CD4-positive, alpha-beta T cell (primary cell): Measurements from ENCODE around the gene PDE5A. TPM values are rescaled to one million over a fixed set of nuclear protein-coding genes. Genes with fewer than 3 reads are reported as not detected.

ENCODE experiments used
- ATAC-seq: fragments of 200-7000 bp; cut with Tn5 transposase; one replicate; pipeline ENCODE4 v1.10.0; 2022; ENCODE audit warnings: mild to moderate bottlenecking; ENCODE audit not compliant: poor library complexity
- CTCF ChIA-PET: fragments of 350-600 bp; sonication (Branson Sonifier 250); formaldehyde crosslinking; loops from one replicate; lab custom pipeline; 2021; ENCODE audit warnings: antibody characterized with exemption, inconsistent platforms; lab: Charles Lee
- POLR2A ChIA-PET: fragments of 350-600 bp; sonication (Branson Sonifier 250); formaldehyde crosslinking; loops from one replicate; lab custom pipeline; 2021; ENCODE audit warnings: antibody characterized with exemption, inconsistent platforms; lab: Charles Lee
- DNase-seq, 14 experiments: peaks; one replicate each; pipeline ENCODE4 v3.0.0-alpha.2; 2013 to 2020; ENCODE audit warnings: mixed read lengths in 2 of 14
- H3K27ac ChIP-seq, 2 donors: one replicate each; pipeline versions ENCODE4 v1.5.1 to v1.7.0; 2013; ENCODE audit warnings: low read length in 2 of 2, low read depth in 1 of 2, mild to moderate bottlenecking in 1 of 2
- H3K27me3 ChIP-seq, 2 experiments: 1 replicate in 1 of 2; 2 replicates in 1 of 2; pipeline versions ENCODE4 v1.6.1 to v1.7.0; 2013; ENCODE audit warnings: low read length in 2 of 2, control low read depth in 1 of 2, mild to moderate bottlenecking in 1 of 2, moderate library complexity in 1 of 2; ENCODE audit not compliant: insufficient read depth in 2 of 2, control insufficient read depth in 1 of 2
- H3K36me3 ChIP-seq: one replicate; pipeline ENCODE4 v1.6.1; 2013; ENCODE audit warnings: low read length, control low read depth; ENCODE audit not compliant: insufficient read depth
- H3K4me1 ChIP-seq: one replicate; pipeline ENCODE4 v1.6.1; 2013; ENCODE audit warnings: low read length, control low read depth; ENCODE audit not compliant: insufficient read depth
- H3K4me3 ChIP-seq: one replicate; pipeline ENCODE4 v1.5.1; 2013; ENCODE audit warnings: mild to moderate bottlenecking, low read length, moderate library complexity
- H3K9me3 ChIP-seq, 2 experiments: 1 replicate in 1 of 2; 2 replicates in 1 of 2; pipeline versions ENCODE4 v1.6.1 to v1.7.0; 2013; ENCODE audit warnings: low read length in 2 of 2, mild to moderate bottlenecking in 2 of 2, control low read depth in 1 of 2, moderate library complexity in 1 of 2; ENCODE audit not compliant: control insufficient read depth in 1 of 2, insufficient read depth in 1 of 2
- H3K27ac Mint-ChIP-seq: one replicate; pipeline ENCODE4 v1.8.0; 2020; ENCODE audit warnings: mixed read lengths
- H3K27me3 Mint-ChIP-seq: one replicate; pipeline ENCODE4 v1.8.0; 2021; ENCODE audit warnings: mixed read lengths
- H3K36me3 Mint-ChIP-seq: one replicate; pipeline ENCODE4 v1.8.0; 2021; ENCODE audit warnings: low read depth, mixed read lengths
- H3K4me1 Mint-ChIP-seq: one replicate; pipeline ENCODE4 v1.8.0; 2021; ENCODE audit warnings: low read depth, mixed read lengths
- H3K4me3 Mint-ChIP-seq: one replicate; pipeline ENCODE4 v1.8.0; 2020; ENCODE audit warnings: mild to moderate bottlenecking, mixed read lengths
- H3K9me3 Mint-ChIP-seq: one replicate; pipeline ENCODE4 v1.8.0; 2020; ENCODE audit warnings: mixed read lengths
- intact Hi-C, 2 experiments: fragments of 100-400 bp; cut with DNase I in 1 of 2; cut with micrococcal nuclease in 1 of 2; formaldehyde crosslinking; loops; one replicate each; pipeline versions ENCODE4 v1.15.1 to v1.9.0; 2023 to 2025; cut with DNase I, micrococcal nuclease
- total RNA-seq, 174 experiments: library from RNA in 2 of 174; stranded (reverse) in 2 of 174; gene quantifications; one replicate each; pipeline ENCODE4 v1.2.3 and lab custom pipeline; 2021 to 2026
- TF ChIP-seq, protein P1 (sequence below): fragments of 200-600 bp; IDR thresholded peaks from one replicate; pipeline ENCODE4 v1.8.0; 2022; ENCODE audit warnings: antibody characterized with exemption, mild to moderate bottlenecking

PDE5A gene
- total RNA-seq, 2 experiments from 2014 or later, result 0.11 to 0.56 TPM

DNA sequence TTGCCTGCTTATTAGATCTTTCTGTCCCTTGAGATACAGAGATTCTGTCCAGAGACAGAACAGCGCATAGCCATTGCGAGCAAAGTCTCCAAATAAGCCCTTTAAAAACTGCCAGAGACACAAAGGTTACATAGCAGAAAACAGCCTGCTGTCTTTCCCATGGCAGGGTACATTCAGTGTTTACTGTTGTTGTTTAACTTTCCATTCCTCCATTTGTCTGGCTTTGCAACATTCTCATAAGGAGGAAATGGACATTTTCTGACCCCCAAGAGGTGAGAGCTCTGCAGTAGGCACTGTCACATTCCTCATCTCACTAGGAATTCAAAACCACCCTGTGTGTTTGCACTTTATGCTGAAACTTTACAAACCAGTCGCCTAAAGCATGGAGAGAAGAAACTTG lies 48.3 kb downstream of the PDE5A start:
- no peak for DNase-seq
- ATAC-seq, result no peak
- H3K4me1 Mint-ChIP-seq, result no peaks in the 10 kb centered on the region
- no peak overlapping the region for H3K27ac Mint-ChIP-seq
- no peak overlapping the region for H3K4me3 ChIP-seq
- no peak overlapping the region for H3K4me3 Mint-ChIP-seq
- peaks cover 4% of the 10 kb centered on the region for H3K9me3 Mint-ChIP-seq
- intact Hi-C loops, result no loop called here
- H3K4me1 ChIP-seq, result no peaks in the 10 kb centered on the region
- TF ChIP-seq, protein P1, sequence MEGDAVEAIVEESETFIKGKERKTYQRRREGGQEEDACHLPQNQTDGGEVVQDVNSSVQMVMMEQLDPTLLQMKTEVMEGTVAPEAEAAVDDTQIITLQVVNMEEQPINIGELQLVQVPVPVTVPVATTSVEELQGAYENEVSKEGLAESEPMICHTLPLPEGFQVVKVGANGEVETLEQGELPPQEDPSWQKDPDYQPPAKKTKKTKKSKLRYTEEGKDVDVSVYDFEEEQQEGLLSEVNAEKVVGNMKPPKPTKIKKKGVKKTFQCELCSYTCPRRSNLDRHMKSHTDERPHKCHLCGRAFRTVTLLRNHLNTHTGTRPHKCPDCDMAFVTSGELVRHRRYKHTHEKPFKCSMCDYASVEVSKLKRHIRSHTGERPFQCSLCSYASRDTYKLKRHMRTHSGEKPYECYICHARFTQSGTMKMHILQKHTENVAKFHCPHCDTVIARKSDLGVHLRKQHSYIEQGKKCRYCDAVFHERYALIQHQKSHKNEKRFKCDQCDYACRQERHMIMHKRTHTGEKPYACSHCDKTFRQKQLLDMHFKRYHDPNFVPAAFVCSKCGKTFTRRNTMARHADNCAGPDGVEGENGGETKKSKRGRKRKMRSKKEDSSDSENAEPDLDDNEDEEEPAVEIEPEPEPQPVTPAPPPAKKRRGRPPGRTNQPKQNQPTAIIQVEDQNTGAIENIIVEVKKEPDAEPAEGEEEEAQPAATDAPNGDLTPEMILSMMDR, result no peak
- CTCF ChIA-PET, result no interaction called here
- no peak overlapping the region for H3K27ac ChIP-seq
- H3K27me3 Mint-ChIP-seq, result peaks cover 7% of the 10 kb centered on the region
- no peaks in the 10 kb centered on the region for H3K27me3 ChIP-seq
- no peaks in the 10 kb centered on the region for H3K36me3 ChIP-seq
- H3K9me3 ChIP-seq, result peaks cover 0 to 4% of the 10 kb centered on the region in 2 experiments
- H3K36me3 Mint-ChIP-seq, result no peaks in the 10 kb centered on the region
- POLR2A ChIA-PET, result no interaction called here

DNA sequence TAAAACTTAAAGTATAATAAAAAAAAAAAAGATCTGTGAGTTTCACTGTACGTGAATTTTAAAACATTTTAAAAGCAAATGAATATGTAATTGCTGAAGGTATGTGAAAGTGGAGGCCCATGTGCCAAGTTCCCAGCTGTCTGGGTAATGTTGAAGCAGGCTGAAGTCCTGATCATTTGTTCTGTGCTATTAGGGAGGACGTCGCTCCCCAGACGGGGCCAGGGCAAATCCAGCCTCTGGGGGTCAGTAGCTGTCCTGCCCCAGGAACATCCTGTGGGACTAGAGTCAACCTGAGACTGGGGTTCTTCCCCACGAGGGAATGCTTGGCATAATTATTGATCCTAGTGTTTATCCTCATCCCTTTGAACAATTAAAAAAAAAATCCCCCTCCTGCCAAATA lies 48.8 kb downstream of the PDE5A start:
- peaks cover 4% of the 10 kb centered on the region for H3K9me3 Mint-ChIP-seq
- ATAC-seq (no peak), DNase-seq (no peak)
- TF ChIP-seq, protein P1, result no peak
- ChIA-PET POLR2A (no interaction called here), CTCF (no interaction called here)
- Histone ChIP-seq H3K4me3 (no peak overlapping the region), H3K36me3 (no peaks in the 10 kb centered on the region), H3K9me3 (peaks cover 0 to 4% of the 10 kb centered on the region in 2 experiments), H3K27me3 (no peaks in the 10 kb centered on the region), H3K27ac (no peak overlapping the region), H3K4me1 (no peaks in the 10 kb centered on the region)
- intact Hi-C loops, result no loop called here
- H3K4me1 Mint-ChIP-seq, result no peaks in the 10 kb centered on the region
- no peak overlapping the region for H3K27ac Mint-ChIP-seq
- peaks cover 6% of the 10 kb centered on the region for H3K27me3 Mint-ChIP-seq
- H3K36me3 Mint-ChIP-seq, result no peaks in the 10 kb centered on the region
- no peak overlapping the region for H3K4me3 Mint-ChIP-seq

DNA sequence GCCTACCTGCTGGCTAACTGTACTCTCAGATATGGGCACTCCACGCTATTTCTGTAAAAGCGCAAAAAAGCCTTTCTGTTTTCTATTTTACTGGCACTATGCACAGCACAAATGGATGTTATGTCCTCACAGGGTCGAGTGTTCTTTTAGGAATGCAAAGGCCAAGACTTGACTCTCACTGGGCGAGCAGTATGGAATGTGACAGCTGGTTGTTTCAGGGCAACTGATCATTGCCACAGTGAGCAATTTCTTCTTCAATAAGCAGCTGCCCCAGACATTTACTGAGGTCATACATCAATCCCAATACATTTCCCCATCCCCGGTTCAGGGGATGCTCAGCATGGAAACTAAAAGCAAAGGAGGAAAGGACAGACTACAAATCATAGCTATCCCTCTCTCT lies 58.2 kb downstream of the PDE5A start:
- no peaks in the 10 kb centered on the region for H3K27me3 ChIP-seq
- CTCF ChIA-PET, result no interaction called here
- Mint-ChIP-seq H3K4me1 (no peaks in the 10 kb centered on the region), H3K36me3 (no peaks in the 10 kb centered on the region), H3K9me3 (peaks cover 3% of the 10 kb centered on the region), H3K27ac (no peak overlapping the region), H3K4me3 (no peak overlapping the region), H3K27me3 (peaks cover 9% of the 10 kb centered on the region)
- no peaks in the 10 kb centered on the region for H3K36me3 ChIP-seq
- H3K4me1 ChIP-seq, result no peaks in the 10 kb centered on the region
- peaks cover under 1 to 4% of the 10 kb centered on the region in 2 experiments for H3K9me3 ChIP-seq
- ATAC-seq (no peak), DNase-seq (no peak)
- no peak overlapping the region for H3K27ac ChIP-seq
- H3K4me3 ChIP-seq, result no peak overlapping the region
- TF ChIP-seq, protein P1, result no peak
- POLR2A ChIA-PET, result no interaction called here
- intact Hi-C loops, result no loop called here
